ENCODE data around the gene ATF6B.

DNA sequence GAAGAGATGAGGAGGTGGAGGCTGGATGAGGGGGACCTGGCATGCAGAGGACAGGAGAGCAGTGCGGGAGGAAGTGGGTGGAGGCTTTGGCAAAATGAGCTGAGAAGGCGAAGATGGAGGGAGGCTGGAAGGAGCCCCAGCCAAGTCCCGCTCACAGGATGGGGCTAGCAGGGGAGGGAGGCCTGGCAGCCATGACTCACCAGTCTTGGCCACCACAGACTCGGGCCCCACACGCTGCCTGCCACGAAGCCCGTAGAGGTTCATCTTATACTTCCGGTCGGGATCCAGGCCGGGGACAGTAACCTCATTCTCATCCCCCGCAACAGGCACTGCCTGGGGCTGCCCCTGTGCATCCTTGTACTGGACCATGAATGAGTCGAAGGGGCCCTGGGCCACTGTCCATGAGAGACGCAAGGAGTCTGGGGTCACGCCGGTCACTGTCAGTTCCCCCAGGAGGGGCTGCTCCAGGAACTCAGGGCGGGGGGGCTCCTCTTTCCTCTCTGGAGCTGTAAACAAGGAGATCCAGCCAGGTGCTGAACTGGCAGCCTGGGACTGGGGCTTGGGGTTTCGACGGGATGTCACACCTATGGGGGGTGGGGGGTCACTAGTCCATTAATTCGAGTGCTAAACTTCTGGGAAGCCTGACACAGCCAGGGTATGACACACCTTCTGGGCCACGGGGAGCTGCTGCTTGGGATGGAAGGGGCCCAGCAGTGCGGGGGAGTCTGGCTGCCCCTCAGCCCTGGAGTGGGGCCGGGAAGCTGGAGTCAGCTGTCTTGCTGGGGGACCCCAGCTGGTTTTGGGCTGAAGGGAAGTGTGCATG is 46.7 kb downstream of the ATF6B start:
- TF ChIP-seq EZH2phosphoT487 (IDR thresholded peaks at IDR 0.05; ENCODE audit: insufficient read depth, low read depth) (no peak), EZH2 (IDR thresholded peaks at IDR 0.05; ENCODE audit: insufficient read depth, poor library complexity, severe bottlenecking) (no peak)

Data from GM23248 (cell line).